ENCODE data around the gene MUC20.
"Not testable (repeated sequence)": the region's sequence is repeated elsewhere in the genome, so short reads cannot be mapped to it uniquely, and the experiment has no call there.

The MUC20 gene

DNA sequence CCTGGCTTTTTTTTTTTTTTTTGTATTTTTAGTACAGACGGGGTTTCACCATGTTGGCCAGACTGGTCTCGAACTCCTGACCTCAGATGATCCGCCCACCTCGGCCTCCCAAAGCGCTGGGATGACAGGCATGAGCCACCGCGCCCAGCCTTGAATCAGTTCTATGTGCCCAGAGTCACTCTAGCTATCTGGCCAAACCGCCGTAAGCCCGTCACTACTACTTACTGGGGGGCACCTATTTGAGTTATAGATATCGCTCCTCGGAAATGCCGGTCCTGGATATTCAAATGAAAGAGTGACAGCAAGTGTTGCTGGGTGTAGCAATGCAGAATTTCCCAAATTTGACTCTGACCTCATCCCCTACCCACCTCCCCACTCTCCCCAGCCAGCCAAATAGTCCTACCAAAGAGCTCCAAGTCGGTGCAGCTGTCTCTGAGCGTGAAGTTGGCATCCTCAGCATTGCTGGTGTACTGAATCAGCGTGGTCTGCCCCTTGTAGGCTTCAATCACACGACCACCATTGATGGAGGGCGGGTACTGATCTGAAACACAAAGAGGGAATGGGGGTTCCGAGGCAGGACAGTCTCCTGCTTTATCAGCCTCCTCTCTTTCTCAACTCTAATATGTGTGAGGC, 38.1 kb downstream of the MUC20 start:
- no peak for DNase-seq

DNA sequence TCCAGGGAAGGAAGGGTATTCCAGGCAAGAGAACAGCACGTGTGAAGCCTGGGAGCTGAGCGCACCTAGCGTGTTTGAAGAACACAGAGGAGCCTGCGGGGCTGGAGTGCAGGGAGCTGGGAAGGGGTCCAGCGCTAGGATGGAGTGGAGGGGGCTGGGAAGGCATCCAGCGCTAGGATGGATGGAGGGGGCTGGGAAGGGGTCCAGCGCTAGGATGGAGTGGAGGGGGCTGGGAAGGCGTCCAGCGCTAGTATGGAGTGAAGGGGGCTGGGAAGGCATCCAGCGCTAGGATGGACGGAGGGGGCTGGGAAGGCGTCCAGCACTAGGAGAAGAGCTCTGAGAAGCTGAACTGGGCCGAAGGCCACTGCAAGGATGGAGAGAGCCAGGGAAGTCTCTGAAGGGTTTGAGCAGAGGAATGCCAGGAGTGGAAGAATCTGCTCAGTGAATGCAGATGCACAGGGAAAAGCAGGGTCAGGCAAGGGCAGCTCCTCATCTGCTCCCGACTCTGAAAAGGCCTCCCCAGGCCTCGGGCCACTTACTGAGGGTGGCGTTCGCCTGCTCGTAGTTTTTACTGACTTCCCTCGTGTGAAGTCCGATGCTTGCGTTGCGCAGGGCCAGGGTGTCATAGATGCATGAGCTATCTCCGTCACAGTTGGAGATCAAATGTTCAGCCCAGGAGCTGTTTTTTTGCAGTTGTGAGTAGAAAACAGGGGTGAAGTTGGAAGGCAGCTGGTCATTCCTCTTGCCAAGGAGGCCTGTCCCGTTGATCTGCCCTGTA, 39.8 kb downstream of the MUC20 start:
- no peak for DNase-seq

DNA sequence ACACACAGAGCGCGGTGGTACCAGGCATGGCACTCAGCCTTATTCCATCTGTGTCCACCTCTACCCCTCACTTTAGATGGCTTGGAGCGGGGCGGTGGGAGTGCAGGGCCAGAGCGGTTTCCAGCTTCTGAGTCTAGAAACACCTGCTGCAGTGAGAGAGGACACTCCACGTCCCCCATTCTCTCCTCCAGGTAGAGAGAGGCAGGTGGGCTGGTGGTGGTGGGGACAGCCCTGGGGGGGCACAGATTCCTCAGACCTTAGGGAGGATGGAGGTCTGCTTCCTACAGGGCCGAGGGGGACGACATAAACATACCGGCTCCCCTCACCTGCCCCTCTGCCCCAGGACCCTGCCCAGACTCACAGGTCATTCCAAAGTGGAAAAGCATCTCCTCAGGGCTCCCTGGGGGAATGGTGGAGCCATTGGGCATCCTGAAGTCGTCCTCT, 40.4 kb downstream of the MUC20 start:
- no peak for DNase-seq

DNA sequence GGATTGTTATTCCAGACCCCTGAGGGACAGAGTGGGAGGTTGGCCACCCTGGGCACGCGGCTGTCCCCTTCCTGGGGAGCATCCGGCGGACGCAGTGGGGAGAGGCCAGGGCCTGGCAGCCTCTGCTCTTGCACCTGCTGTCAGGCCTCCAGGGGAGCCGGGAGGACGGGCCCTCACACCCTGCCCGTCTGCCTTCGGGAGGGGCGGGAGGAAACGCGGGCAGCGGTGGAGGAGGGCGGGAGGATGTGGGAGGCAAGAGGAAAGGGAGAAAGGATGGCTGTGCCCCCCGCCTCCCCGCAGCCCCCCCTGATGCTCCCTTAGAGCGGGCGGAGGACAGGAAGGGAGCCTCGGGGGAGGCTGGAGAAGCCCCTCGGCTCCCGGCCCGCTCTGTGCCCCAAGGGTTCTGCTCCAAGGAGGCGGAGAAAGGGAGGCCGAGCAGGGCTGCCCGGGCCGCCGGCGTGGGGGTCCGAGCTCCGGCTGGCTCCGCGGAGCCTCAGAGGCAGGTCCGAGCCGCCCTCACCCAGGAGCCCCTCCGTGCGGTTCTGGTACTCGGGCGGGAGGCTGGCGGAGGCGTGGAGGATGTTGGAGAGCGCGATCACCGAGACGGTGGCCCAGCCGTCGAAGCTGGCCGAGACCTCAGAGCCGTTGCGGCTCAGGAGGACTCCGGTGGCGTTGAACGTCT, 40.9 kb downstream of the MUC20 start:
- no peak for DNase-seq

DNA sequence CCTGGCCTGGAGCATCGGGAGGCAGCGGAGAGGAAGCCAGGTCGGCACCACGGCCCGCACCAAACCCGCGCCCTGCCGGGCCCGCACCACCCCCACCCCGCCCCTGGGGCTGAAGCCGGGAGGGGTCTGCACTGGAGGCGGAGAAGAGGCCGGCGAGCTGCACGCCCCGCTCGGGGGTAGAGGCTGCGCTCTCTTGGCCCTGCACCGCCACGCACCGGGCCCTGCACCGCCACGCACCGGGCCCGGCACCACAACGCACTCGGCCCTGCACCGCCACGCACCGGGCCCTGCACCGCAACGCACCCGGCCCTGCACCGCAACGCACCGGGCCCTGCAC, 41.4 kb downstream of the MUC20 start:
- DNase-seq: no peak

DNA sequence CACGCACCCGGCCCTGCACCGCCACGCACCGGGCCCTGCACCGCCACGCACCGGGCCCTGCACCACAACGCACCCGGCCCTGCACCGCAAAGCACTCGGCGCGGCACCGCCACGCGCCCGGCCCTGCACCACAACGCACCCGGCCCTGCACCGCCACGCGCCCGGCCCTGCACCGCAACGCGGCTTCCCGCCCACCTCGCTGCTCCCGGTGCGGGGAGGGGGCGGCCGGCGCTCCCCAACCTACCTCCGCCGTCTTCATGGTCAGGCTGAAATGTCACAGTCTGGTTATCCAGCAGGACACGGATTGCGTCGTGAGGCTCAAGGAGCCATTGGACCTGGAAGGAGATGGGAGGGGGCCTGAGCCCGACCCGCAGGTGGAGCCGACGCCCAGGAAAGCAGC, 41.8 kb downstream of the MUC20 start:
- no peak for DNase-seq

DNA sequence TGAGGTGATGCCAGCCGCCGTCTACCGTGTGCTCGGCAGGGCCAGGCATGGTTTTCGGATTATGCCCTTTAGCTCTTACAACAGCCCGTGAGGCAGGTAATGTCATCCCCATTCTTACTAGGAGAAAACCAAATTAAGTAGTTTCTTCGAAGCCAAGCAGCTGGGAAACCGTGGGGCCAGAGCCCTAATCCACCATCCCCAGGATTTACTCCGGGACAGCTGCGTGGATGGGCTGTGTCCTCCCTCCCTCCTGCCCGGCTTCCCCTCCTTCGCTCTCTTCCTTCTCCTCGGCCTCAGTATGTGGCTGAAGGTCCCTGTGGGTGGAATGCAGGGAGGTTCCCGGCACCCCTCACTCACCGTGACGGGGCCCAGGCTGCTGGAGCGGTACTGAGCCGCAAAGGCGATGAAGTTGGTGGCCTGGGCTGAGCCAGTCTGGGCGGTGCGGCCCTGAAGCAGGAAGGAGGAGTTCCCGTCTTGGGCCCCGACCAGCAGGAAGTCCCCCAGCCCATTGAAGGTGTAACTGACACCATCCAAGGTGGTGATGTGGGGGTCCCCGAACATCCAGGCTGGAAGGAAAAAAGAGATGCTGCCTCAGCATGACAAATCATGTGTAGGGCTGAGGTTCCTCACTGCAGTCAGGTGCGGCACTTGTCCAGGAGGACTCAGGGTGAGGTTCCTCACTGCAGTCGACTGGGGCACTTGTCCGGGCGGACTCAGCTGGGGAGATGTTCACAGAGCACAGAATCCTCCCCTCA, 42.5 kb downstream of the MUC20 start:
- no peak for DNase-seq

DNA sequence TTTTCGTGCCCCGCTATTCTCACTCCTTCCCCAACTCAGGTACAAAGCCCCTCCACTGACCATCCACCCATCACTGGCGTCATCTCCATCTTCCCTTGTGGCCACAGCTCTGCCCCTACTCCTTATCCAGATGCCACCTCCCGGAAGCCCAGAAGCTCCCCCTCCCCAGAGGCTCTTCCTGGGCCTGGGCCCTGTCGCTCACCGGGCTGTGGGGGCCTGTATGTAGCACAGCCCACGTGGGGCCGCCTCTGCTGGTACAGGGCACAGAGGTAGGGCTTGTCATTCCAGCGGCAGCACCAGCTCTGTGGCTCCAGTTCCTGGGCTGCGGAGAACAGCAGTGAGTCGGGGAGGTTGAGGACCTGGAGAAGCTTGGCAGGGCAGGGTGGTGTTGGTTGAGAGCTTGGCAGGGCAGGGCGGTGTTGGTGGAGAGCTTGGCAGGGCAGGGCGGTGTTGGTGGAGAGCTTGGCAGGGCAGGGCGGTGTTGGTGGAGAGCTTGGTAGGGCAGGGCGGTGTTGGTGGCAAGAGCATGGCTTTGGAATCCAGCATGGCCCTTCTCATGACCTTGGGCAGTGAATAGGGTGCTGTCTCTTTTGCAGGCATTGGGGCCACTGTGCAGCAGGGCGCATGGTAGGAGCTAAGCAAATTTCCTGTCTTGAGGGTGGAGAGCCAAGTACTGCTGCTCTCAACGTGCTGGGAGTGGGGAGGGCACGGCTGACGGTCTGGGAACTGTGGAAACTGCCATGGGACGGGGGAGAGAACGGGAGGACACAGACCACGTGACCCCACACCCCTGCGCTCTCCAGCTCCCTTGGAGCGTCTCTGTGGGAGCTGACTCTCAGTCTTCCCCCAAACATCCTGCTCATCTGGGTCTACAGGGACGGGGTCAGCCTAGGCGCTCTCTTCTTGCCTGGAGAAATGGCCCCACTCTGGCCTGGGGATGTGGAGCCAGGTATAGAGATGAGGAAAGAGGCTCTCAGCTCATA, 43.4 kb downstream of the MUC20 start:
- DNase-seq: no peak

DNA sequence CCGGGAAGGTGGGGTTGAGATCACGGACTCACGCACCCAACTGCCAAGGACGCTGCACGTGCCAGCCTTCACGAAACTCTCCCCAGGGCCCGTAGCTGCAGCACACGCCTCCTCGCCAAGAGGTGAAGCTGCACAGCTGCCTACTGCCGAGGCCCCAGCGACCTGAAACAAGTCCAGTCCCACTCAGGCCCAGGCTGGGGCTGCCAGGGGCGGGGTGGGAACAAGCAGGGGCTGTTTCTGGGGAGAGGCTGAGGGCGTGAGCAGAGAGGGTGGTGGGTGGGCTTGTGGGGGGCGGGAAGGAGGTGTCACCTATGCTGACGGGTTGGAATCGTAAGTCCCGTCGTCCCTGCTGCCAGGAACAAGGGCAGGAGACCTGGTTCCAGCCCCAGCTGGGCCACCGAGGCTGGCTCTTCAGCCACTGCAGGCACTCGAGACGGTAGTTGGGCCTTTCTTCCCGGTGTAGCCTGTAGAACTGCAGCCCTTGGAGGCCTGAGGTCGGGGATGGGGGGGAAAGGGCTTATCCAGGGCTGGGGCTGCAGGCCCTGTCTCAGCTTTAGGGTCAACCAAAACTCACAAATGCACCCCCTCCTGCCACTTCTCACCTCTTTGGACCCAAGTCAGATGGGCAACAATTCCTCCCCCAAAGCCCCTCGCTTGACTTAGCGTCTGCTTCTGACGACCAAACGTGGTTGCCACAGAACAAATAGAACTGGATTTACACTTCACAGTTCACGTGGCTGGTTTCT, 44.4 kb downstream of the MUC20 start:
- no peak for DNase-seq

DNA sequence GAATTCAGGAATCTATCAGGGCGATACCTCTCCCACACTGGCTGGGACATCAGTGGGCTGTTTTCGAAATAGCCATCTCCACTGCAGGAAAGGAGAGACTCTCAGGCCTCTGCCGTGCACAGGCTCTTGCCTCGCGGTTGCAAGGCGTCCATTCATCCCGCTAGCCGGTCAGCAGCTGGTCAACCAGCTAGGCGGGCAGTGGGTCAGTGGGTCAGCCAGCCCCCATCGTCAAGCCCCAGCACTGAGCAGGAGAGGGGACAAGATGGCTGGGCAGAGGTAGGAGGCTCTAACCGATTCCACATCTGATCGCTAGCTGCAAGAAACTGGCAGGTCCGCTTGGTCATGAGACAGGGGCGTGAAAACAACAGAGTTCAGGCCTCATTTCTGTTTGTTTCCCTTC, 45.9 kb downstream of the MUC20 start:
- DNase-seq: no peak

DNA sequence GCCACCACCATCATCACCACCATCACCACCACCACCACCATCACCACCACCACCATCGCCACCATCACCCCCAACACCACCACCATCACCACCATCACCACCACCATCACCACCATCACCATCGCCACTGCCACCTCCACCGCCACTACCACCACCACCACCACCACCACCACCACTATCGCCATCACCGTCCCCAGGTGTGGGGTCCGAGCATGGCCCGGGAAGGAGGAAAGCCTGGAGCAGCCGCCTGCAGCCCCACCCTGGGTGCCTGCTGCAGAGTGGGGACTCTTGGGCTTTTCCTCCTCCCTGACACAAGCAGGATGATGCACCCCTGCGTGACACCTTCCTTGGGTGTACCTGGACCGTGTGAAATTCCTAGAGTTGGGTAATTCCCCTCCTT, 47.0 kb downstream of the MUC20 start:
- DNase-seq: no peak

DNA sequence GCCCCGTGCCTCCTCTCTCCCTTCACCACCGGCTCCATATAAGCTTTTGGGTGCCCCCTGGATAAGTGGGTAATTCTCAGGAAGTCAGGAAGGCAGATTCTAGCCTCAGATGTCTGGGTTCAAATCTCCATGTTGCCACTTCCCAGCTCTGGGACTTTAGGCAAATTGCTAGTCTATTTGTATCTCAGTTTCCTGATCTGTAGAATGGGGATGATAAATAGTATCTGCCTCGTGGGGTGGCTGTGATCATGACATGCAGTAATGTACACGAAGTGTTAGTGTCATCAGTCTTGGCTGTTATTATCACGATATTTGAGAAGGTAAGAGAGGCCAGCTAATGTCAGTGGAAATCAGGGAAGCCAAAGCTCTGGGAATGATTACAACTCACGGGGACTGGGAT, 47.6 kb downstream of the MUC20 start:
- no peak for DNase-seq

DNA sequence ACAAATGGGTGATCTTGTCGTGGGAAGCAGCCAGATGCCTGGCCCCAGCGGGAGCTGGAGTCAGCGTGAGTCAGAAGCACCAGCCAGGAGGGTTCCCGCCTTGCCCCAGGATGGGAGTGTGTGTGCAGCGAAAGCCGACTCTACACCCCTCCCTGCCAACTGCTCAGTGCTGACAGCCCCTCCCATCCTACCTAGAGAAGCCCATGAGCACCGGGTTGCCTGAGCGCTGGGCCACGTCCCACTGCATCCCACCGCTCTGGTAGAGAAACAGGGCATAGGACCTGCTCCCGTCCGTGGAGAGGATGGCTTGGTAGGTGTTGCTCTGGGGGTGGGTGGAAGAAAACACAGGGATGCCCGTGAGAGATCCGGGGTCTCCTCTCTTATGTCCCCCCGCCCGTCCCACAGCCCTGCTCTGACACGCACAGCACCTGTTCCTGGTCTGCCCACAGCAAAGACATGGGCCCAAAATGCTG, 48.1 kb downstream of the MUC20 start:
- no peak for DNase-seq

DNA sequence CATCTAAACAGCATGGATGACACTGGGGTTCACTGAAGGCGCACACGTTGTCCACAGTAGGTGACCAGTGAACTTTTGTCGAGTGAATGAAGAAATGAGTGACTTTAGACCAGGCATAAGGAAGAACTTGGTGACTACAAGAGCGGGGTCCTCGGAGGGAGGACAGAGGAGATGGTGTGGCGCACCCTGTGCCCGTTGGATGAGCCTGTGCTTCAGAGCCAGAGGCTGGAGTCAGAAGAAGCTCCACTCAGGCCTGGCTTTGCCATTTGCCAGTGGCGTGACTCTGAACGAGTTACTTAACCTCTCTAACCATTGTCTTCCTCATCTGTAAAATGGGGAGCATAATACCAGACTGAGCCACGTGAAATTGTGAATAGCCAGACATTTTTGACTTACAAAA, 48.8 kb downstream of the MUC20 start:
- DNase-seq: no peak

DNA sequence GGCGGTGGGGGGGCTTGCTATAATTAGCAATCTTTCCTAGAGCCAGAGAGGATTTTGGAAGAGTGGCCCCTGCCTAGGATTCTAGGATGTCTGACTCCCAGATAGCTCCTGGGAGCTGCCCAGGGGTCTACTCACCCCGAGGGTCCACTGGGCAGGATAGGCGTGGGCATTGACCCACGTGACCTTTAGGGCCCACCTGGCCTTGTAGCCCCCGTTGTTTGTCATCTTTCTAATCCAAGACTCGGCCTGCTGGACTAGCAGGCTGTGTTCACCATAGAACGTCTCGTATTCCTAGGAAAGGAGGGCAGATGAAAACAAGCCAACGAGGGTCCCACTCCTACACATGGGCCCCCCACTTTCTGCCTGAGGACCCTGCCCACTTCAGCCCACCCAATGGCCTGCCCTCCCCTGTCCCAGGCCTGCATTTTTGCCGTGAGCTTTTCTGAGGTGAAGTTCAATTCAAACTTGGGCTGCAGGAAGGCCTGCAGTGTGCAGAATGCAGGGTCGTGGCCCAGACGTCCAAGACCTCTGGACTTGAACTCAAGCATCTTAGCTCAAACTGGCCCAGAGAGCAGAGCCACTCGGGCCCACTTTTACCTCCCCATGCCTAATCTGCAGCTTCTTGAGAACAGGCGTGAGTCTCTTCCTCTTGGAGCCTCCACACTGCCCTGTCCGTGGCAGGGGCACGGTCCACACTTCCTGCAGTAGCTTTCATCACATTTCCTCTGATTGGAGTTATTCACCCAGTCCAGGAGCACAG, 49.5 kb downstream of the MUC20 start:
- DNase-seq: no peak

DNA sequence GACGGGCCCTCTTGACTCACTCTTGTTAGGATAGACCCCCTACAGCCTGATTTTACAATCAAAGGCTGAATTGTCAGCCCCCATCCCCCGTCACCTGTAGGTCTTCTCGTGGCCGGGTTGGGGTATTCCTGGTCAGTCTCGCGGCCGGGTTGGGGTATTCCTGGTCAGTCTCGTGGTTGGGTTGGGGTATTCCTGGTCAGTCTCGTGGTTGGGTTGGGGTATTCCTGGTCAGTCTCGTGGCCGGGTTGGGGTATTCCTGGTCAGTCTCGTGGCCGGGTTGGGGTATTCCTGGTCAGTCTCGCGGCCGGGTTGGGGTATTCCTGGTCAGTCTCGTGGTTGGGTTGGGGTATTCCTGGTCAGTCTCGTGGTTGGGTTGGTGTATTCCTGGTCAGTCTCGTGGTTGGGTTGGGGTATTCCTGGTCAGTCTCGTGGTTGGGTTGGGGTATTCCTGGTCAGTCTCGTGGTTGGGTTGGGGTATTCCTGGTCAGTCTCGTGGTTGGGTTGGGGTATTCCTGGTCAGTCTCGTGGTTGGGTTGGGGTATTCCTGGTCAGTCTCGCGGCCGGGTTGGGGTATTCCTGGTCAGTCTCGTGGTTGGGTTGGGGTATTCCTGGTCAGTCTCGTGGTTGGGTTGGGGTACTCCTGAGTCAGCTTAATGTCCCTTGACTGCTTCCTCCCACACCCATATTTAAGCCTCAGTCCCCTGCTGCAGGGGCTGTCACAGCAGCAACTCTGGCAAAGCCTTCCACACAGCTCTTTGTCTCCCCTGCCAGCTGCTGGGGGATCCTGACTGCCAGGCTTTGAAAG, 50.3 kb downstream of the MUC20 start:
- DNase-seq: not testable (repeated sequence)

DNA sequence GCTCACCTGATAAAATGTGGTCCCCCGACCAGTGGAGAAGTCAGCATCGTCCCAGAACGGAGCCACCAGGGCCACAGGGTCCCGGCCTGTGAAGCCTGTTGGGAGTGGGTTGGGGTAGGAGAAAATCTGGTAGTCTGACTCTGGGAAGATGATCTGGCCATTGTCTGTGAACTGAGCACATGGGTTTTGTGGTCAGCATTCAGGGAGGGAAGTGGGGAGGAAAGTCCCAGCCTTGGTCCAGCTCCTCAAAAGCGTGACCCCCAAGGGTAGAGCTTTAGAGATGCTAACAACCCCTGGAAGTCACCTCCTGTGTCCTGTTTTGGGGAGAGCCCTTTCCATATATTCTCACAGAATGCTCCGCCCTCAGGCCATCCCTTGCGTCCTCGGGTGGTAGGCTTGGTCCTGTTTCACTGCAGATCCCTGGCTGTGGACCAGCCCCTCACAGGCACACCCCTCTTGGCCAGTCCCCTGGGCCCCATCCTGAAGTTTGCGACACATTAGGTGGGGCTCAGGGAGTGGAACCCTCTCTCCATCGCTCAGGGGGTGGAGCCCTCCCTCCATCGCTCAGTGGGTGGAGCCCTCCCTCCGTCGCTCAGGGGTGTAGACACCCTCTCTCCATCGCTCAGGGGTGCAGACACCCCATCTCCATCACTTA, 51.0 kb downstream of the MUC20 start:
- DNase-seq: no peak

DNA sequence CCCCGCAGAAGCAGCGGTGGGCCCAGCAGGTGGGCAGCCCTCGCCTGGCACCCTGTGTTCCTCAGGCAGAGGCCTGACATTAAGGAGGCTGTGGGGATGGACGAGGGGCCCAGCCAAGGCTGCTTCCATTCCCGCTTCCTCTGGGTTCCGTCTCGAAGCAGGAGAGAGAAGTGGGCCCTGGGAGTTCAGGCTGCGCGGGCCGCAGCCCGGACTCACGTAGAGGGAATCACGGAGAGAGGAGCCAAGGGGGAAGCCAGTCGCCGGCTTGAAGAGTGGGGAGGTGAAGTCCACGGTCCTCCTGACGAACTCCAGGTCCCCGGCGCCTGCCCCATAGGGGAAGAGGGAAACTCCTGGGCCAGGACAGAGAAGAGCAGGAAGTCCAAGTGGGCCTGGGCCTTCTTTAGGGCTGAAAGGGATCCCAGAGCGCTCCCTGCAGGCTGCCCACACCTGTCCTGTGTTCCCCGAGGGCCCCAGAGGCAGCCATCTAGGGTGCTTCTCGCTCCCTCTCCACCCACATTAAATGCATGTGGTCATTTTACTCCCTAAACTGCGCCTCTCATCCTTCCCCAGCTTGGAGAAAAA, 53.3 kb downstream of the MUC20 start:
- DNase-seq: no peak

DNA sequence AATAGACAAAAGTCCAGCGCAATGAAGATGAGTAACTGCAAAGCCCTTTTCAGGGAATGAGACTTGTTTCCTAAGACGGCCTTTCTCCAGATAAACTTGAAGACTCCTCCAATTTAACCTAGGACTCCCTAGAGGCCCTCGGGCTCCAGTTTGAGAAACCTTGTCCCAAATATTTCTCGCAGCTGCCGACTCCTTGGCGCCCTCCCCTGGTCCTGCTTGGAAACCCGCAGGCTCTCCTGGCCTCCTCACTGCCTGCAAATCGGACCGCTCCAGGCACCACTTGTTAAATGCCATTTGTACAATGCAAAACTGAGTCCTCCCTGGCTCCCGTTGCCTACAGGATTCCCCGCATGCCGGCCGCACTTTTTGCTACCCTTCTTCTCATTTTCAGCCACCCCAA, 54.1 kb downstream of the MUC20 start:
- no peak for DNase-seq
